Superior temporal gyrus (tissue), 1 donor: ENCODE measurements around the gene SKOR1.

Experiments used
- DNase-seq: peaks from one replicate; pipeline ENCODE4 v3.0.0-alpha.2; 2016; ENCODE audit errors: extremely low spot score

The SKOR1 gene

DNA sequence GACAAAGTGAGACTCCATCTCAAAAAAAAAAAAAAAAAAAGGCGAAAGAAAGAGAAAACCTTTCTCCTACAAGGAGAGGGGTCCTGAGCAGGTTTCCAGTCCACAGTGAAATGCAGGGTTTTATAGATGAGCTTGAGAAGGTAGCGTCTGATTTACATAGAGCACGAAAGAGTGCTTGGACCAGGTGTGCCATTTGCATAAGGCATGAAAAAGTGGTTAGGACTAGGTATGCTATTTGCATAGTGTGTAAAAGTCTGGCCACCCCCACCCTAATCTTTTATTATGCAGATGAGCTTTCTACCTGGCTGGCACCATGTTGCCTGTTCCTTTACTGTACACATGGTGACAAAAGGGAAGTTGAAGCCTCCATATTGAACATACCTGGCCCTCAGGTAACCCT lies 28.1 kb downstream of the SKOR1 start:
- no peak for DNase-seq

DNA sequence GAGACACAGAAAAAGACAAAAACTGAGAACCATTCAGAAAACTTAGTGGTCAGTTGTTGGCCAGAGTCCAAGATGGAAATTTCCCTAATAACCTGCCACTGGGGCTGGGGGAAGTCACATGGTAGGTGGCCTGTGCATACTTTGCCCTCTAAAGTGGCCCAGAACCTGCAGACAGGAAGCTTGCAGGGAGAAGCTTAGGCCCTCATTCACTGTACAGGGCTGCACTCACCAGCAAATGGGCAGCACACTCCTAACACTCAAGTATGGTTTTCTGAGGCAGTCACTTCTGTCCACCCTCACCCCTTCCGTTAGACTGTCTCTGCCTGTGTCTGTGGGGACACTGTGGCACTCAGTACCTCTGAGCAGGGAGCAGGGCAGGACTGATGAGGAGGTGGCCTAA lies 29.0 kb downstream of the SKOR1 start:
- no peak for DNase-seq

DNA sequence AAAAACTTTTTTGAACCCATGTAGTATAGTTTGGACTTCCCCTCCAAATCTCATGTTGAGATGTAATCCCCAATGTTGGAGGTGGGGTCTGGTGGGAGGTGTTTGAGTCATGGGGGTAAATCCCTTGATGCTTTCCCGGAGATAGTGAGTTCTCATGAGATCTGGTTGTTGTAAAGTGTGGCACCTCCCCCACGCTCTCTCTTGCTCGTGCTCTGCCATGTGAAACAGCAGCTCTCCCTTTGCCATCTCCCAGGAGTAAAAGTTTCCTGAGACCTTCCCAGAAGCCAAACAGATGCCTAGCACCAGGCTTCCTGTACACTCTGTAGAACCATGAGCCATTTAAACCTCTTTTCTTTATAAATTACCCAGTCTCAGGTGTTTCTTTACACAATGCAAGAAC lies 30.5 kb downstream of the SKOR1 start:
- no peak for DNase-seq

DNA sequence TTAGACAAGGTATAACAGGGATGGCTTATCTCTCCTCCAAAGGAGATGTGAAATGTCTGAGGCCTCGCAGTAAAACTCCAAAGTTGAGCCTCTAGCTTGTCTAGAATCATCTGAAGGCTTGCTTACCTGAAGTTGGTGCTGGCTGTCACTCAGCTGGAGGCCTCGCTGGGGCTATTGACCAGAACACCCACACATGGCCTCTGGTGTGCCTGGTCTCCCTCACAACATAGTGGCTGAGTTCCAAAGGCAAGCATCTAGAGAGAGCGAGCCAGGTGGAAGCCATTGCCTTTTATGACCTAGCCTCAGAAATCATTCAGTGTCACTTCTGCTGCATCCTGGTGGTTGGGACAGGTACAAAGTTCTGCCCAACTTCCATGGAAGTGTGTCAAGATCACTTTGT lies 31.9 kb downstream of the SKOR1 start:
- DNase-seq = no peak

DNA sequence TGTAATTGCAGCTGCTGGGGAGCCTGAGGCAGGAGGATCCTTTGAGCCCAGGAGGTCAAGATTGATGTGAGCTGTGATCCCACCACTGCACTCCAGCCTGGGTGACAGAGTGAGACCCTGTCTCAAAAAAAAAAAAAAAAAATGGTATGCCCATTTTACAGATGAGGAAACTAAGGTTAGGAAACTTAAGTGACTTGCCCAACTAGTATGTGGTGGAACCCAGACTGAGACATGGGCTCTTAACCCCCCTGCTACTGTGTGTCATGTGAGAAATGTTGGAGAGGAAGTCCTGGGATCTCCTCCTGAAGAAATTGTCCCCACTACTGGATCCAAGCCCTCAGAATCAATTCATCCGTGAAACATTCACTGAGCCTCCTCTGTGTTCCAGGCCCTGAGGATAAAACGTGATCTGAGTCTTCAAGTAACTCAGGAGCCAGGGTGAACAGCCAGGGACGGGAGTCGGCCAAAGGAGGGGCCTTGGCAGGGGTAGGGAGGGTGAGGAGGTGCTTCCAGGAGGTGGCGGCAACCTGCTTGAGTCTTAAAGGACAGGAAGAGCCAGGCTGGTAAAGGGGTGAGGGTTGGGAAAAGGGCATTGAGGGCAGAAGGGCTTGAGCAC lies 34.1 kb downstream of the SKOR1 start:
- no peak for DNase-seq

DNA sequence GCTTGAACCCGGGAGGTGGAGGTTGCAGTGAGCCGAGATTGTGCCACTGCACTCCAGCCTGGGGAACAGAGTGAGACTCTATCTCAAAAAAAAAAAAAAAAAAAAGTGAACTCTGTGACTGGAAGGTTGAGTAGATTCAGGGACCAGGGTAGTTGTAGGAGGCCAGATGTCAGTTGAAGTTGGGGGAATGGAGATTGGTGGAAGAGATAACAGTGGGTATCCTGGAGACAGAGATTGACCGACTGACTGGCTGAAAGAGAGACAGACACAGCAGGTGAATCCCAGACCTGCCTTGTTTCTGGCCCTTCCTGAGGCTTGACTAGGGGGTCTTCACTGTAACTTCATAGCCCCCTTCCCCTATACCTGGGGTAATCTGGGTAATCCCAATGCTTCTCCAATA lies 36.7 kb downstream of the SKOR1 start:
- no peak for DNase-seq

DNA sequence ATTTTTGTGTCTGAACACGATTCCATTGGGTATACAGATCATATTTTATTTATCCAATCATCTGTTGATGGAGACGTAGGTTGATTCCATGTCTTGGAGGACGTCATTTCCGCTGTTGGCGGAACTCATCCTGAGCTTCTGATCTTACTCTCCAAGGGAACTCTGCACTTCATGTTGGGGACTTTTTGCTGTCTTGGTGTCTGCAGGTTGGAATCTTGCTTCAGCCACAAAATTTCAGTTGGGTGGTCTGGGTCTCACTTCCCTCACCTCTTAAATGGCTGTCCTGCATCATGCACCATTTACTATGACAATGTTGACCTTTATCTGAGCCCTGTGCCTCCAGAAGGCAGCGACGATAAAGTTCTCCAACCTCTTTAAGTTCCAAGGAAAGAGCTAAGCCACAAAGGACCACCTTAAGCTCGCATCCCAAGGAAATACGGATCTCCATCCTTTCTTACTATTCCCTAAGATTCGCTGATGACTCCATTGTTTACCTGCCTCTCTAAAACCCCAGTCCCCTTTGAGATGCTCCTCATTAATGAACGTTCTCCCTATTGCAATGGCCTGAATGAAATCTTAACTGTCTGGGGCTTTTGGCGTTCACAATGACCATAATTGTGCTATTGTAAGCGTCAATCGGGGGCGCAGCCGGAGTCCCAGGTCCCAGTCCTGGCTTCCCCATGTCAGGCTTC lies 37.6 kb downstream of the SKOR1 start:
- no peak for DNase-seq

DNA sequence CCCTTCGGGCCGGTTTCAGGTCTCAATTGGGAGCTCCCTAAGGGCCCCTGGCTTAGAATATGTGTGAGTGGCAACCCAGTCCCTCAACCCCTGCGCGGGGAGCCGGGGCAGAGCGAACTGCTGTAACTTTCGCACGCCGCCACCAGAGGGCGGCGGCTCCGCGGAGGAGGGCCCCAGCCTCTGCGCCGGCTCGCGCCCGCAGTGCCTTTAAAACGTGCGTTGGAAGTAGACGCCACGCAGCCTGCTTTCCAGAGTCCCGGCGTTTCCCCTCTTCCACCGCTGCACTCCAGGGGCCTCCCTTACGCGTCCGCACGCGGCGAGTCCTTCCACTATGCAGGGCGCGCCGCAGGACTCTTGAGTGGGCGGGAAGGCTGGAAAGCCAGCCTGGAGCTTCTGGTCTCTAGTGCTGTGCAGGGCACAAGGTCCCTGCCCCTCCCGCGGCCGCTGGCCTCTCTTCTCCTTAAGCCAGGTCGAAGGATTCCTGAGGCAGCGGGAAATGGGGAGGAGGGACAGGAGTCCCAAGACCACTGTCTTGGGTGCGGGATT lies 38.2 kb downstream of the SKOR1 start:
- DNase-seq = peak; percentile 83

DNA sequence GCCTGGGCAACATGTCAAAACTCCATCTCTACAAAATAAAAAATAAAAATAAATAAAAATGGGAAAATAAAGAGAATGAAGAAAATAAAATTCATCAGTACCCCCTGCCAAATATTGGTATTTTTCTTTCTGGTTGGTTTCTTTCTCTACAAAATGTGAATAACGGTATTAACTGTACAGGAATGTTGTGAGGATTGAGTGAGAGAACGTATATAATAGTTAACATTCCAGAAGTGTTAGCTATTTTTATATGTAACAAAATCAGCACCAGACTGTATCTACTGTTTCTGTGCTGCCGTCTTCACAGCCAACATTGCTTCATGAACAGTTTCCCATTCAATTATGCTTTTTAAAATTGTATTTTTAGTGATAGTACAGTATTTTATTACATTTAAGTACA lies 40.0 kb downstream of the SKOR1 start:
- no peak for DNase-seq

DNA sequence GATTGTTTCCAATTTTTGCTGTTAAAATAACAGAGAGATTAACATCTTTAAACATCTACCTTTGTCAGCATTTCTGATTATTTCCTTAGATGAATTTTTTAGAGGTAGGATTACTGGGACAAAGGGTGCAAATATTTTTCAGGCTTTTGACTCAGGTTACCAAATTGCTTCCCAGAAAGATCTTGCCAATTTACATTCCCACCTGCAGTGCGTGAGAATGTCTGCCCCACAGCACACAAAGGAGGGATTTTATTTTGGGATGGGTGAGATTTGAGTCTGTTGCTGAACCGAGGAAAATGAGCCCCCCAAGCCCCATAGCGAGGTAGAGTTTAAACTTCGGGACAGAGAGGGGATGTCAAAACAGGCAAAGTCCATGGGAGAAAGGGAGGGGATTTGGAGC lies 40.5 kb downstream of the SKOR1 start:
- DNase-seq = no peak

DNA sequence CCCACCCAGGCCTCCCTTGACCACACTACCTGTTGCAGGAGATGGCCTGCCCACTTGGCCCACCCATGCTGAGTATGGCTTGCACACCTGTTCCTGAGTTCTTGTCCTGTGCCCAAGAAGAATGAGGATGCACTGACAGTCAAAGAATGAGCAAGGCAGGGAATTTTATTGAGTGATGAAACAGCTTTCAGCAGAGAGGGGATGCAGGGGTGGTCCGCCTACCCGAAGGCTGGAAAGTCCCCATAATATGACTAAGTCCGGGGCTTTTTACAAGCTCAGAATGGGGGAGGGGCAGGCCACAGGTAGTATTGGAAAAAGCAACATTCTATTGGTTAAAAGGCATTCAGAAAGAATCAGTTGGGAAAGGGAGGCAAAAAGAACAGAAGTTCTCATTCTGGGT lies 44.4 kb downstream of the SKOR1 start:
- DNase-seq = no peak

DNA sequence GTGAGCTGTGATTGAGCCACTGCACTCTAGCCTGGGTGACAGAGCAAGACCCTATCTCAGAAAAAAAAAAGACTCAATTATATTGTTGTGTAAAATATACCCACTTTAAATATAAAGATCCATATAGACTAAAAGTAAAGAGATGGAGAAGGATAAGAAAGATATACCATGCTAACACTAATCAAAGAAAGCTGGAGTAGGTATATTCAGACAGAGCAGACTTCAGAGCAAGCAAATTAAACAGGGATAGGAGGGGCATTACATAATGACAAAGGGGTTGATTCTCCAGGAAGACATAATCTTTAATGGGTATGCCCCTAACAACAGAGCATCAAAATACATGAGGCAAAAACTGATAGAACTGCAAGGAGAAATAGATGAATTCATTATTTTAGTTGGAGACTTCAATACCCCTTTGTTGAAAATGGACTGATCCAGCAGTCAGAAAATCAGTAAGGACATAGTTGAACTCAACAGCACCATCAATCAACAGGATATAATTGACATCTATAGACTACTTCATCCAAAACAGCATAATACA lies 45.6 kb downstream of the SKOR1 start:
- no peak for DNase-seq

DNA sequence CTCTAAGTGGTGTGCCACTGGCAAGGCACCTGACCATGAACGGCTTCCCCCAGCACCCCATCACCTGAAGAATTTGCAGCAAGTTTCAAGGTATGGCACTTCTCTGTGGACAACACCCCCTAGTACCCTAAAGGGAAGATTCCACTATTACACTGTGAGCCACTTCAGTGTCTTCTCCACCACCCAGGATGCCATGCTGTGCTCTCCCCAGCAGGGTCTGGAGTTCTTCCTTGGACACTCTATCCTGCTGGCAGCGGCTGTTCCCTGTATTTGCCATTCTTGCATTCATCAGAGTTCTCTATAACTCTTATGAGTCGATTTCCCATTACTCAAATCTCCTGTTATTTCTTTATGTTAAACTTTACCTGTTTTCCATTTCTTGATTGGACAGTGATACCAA lies 48.5 kb downstream of the SKOR1 start:
- DNase-seq = no peak

DNA sequence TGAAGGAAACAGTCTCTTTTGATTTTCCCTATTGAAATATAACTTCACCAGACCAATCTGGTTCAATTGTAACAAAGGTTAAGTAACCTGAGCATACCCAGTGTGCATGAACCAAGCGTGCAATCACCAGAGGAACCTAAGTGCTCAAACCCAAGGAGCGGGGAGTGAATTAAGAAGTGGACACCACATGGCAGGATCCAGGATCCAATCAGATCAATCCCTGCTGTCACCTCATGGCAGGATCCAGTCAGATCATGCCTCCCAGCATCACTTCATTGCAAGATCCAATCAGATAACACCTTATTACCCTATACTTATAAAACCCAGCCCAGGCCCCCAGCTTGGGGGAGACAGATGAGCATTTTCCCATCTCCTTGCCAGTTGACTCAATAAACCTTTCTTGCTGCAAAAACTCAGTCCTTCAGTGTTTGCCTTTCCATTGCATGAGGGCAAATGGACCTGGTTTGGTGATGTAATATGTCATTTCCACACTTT lies 53.5 kb downstream of the SKOR1 start:
- DNase-seq = no peak

DNA sequence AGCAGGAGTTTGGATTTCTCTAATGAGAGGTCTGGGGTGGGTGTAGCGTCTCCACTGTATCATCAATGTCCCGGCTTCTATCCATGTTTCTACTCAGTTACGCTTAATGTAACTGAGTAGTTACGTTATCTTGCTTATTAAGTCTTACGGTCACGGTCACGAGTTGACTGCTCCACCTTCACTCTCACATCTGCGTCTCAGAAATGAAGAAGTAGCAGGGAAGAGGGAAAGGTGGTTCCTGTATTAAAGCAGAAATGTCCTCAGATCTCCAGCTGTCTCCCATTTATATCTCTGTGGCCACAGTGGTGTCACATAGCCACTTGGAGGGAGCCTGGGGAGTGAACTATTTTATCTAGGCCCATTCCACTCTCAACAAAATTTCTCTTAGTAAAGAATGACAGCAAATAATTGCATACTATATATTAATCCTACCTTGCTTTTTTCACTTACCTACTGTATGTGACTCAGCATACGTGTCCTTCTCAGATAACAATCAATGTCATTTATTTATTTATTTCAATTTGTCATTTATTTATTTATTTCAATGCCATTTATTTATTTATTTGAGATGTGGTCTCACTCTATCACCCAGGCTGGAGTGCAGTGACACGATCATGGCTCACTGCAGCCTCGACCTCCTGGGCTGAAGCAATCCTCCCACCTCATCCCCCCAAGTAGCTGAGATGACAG lies 54.3 kb downstream of the SKOR1 start:
- no peak for DNase-seq

DNA sequence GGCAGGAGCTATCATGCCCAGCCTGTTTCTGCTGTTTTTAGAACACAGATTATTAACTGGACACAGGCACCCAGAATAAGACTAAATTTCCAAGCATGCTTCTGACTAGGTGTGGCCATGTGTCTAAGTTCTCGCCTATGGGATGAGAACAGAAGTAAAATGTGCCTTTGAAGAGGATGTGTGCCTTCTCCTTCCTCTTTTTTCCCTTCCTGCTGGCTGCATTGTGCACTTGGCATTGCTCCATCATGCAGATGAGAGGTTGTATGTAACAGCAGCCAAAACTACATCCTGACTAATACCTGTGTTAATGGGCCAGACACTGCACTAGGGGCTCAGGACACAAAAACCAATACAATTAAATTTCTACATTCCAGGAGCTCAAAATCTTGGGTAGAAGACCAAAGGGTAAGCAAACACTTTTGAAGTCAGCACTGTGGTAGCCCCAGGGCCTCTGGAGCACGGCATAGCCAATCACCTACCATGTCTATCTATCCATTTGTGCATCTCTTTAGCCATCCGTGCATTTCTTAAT lies 55.4 kb downstream of the SKOR1 start:
- no peak for DNase-seq

DNA sequence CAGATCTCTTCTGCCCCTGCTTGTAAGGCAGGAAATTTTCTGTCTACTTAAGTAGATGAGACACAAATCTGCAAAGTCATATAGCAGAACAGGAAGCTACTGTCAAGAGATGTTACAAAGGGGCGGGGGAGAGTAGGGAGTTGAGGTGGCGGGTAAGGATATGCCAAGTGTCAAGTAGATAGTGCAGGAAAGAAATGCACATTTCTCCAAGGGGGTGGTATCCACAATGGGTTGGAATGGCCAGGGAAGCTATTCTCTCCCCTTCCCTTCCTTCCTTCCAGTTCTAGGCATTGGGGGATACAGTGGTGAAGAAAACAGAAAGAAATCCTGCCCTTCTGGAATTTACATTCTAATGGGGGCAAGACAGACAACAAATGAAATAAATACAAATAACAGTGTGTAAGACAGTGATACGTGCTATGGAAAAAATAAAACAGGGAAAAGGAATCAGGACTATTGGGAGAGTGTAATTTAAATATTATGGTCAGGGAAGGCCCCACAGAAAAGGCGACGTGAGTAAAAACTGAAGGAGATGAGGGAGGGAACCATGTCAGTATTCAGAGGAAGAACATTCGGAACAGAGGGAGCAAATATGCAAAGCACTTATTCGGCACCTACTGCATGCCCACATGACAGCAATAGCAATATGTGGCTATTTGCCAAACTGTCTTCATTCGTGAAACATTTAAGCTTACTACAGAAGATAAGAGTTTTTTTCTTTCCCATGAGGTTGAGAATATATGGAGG lies 57.4 kb downstream of the SKOR1 start:
- DNase-seq = no peak

DNA sequence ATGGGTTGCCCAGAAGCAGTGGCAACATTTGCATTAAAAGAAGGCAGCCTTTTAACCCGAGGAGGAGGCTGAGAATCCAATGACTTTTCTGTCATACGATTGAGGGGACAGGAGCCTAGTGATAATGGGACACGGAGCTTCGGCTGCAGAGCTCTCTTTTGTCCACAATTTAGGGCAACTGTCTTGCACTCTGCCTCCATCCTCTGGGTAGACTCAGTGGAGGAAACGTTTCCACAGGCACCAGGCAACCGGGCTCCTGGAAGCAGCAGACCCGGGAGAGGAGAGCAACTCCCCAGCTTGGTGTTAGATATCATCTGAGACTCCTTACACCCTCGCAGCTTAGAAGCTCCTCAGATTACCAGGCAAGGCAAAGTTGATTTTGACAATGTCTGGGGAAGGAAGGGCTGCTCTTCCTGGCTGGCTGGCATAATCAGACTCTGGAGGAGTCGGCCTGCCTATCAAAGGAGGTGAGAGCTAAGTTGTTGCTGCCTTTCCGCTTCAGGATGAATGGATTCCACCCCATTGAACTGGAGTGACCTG lies 58.0 kb downstream of the SKOR1 start:
- no peak for DNase-seq

DNA sequence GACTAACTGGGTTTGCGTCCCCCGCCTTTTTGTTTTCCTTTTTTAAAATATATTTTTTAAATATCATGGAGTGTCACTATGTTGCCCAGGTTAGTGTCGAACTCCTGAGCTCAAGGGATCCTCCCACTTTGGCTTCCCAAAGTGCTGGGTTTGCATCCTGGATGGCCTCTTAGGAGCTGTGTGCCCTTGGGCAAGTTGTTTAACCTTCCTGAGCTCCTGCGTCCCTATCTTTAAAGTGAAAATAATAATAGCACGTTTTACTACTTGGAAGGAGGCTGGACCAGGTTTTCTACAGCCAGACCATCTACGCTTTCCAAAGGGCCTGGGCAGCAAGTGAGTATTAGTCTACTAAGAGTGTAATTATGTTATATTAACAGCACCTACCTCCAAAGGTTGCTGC lies 58.7 kb downstream of the SKOR1 start:
- no peak for DNase-seq
